DOHH2 (cell line): ENCODE data around the gene FBXW7.
"Not testable (repeated sequence)": the region's sequence is repeated elsewhere in the genome, so short reads cannot be mapped to it uniquely, and the experiment has no call there.

Experiments
- H3F3A ChIP-seq: fragments of 200-600 bp; sonication (generic), shearing (Covaris generic); 2 replicates; pipeline ENCODE4 v1.6.0; 2016; ENCODE audit warnings: antibody characterized with exemption, mild to moderate bottlenecking; ENCODE audit not compliant: control insufficient read depth, insufficient read depth
- H3K27ac ChIP-seq: fragments of 200-600 bp; sonication (generic); 2 replicates; pipeline ENCODE4 v1.5.1; 2014; ENCODE audit warnings: low read depth, mild to moderate bottlenecking, low read length, moderate library complexity
- H3K27me3 ChIP-seq: fragments of 200-600 bp; sonication (generic); 2 replicates; pipeline ENCODE4 v1.6.1; 2014; ENCODE audit warnings: mild to moderate bottlenecking, low read length, mixed read lengths; ENCODE audit not compliant: control insufficient read depth
- H3K36me3 ChIP-seq: fragments of 200-600 bp; sonication (generic); 2 replicates; pipeline ENCODE4 v1.6.1; 2014; ENCODE audit warnings: mild to moderate bottlenecking, low read length, moderate library complexity, mixed read lengths; ENCODE audit not compliant: control insufficient read depth
- H3K4me1 ChIP-seq: fragments of 200-600 bp; sonication (generic); 2 replicates; pipeline ENCODE4 v1.6.1; 2014; ENCODE audit warnings: mild to moderate bottlenecking, low read length, mixed read lengths; ENCODE audit not compliant: control insufficient read depth
- H3K4me2 ChIP-seq: fragments of 200-600 bp; sonication (generic); 2 replicates; pipeline ENCODE4 v1.6.0; 2014; ENCODE audit warnings: mild to moderate bottlenecking, low read length, moderate library complexity
- H3K4me3 ChIP-seq: fragments of 200-600 bp; sonication (generic); 2 replicates; pipeline ENCODE4 v1.5.1; 2014; ENCODE audit warnings: mild to moderate bottlenecking, low read length, mixed read lengths
- H3K79me2 ChIP-seq: fragments of 200-600 bp; sonication (generic); 2 replicates; pipeline ENCODE4 v1.6.1; 2014; ENCODE audit warnings: mild to moderate bottlenecking, low read length, mixed read lengths; ENCODE audit not compliant: control insufficient read depth
- H3K9me2 ChIP-seq: fragments of 200-600 bp; sonication (generic); replicated peaks from 2 replicates; pipeline ENCODE4 v1.6.1; 2014; ENCODE audit warnings: mild to moderate bottlenecking, low read length, mixed read lengths; ENCODE audit not compliant: control insufficient read depth
- H3K9me3 ChIP-seq: fragments of 200-600 bp; sonication (generic); 2 replicates; pipeline ENCODE4 v1.6.1; 2014; ENCODE audit warnings: antibody characterized with exemption, low read length, mixed read lengths; ENCODE audit not compliant: control insufficient read depth, insufficient read depth
- H4K20me1 ChIP-seq: fragments of 200-600 bp; sonication (generic); 2 replicates; pipeline ENCODE4 v1.6.0; 2014; ENCODE audit warnings: low read depth, mild to moderate bottlenecking, antibody characterized with exemption, low read length, moderate library complexity; ENCODE audit not compliant: control insufficient read depth, insufficient read depth
- CTCF ChIP-seq: fragments of 200-600 bp; sonication (generic); IDR thresholded peaks from one replicate; pipeline ENCODE4 v1.5.1; 2014; ENCODE audit warnings: antibody characterized with exemption, mild to moderate bottlenecking, low read depth, low read length; ENCODE audit not compliant: poor library complexity, severe bottlenecking
- EZH2phosphoT487 ChIP-seq: fragments of 200-600 bp; sonication (generic); IDR thresholded peaks from 2 replicates; pipeline ENCODE4 v1.6.1; 2017; ENCODE audit warnings: borderline replicate concordance, mild to moderate bottlenecking, antibody characterized with exemption, low read length, moderate library complexity, mixed read lengths

FBXW7 gene

GRCh38 chr4:152556283-152556682, 20.4 kb upstream of the FBXW7 start:
- H3K36me3 ChIP-seq, result no peaks in the 10 kb centered on the region
- H3K4me3 ChIP-seq, result peak overlapping the region; percentile 67
- H3K4me1 ChIP-seq, result peaks cover 79% of the 10 kb centered on the region
- peak overlapping the region; percentile 4; the same call in 1 of the 2 replicates for H3K27ac ChIP-seq
- no peaks in the 10 kb centered on the region for H3K79me2 ChIP-seq
- no peaks in the 10 kb centered on the region for H3K27me3 ChIP-seq
- no peaks in the 10 kb centered on the region for H3K9me2 ChIP-seq
- peak overlapping the region; percentile 79 for H3K4me2 ChIP-seq
- no peaks in the 10 kb centered on the region for H3K9me3 ChIP-seq
- TF ChIP-seq CTCF, result no peak
- no peak for TF ChIP-seq EZH2phosphoT487
- no peaks in the 10 kb centered on the region for H4K20me1 ChIP-seq
- H3F3A ChIP-seq, result no peaks in the 10 kb centered on the region

- 0 out of 2 replicates have a peak overlapping the region, but pooled peaks have one; percentile 21 for H3K4me2 ChIP-seq
- no peaks in the 10 kb centered on the region for H3K27me3 ChIP-seq
- TF ChIP-seq EZH2phosphoT487 (no peak), CTCF (no peak)
- no peak overlapping the region for H3K4me3 ChIP-seq
- H3F3A ChIP-seq, result no peaks in the 10 kb centered on the region
- H3K4me1 ChIP-seq, result peaks cover 78% of the 10 kb centered on the region
- no peaks in the 10 kb centered on the region for H3K79me2 ChIP-seq
- H3K9me3 ChIP-seq, result no peaks in the 10 kb centered on the region
- H4K20me1 ChIP-seq, result no peaks in the 10 kb centered on the region
- no peaks in the 10 kb centered on the region for H3K36me3 ChIP-seq
- no peaks in the 10 kb centered on the region for H3K9me2 ChIP-seq
- H3K27ac ChIP-seq, result no peak overlapping the region
These were observed 18.9 kb upstream of the FBXW7 start for GRCh38 chr4:152554742-152555141.

- H3K4me3 ChIP-seq, H3K27ac ChIP-seq, H3K79me2 ChIP-seq, H3K36me3 ChIP-seq, H3K27me3 ChIP-seq, H4K20me1 ChIP-seq, H3K4me2 ChIP-seq, H3K9me2 ChIP-seq, H3K9me3 ChIP-seq, H3F3A ChIP-seq: not testable (repeated sequence)
- peaks cover 51% of the 10 kb centered on the region for H3K4me1 ChIP-seq
These were observed 14.8 kb upstream of the FBXW7 start for GRCh38 chr4:152550687-152551086.

GRCh38 chr4:152545088-152545487, 9.2 kb upstream of the FBXW7 start:
- Histone ChIP-seq H3K4me1 (no peaks in the 10 kb centered on the region), H3F3A (no peaks in the 10 kb centered on the region), H3K27ac (no peak overlapping the region), H3K9me2 (no peaks in the 10 kb centered on the region), H3K9me3 (peaks cover 3% of the 10 kb centered on the region; the same call in 1 of the 2 replicates), H3K4me3 (no peak overlapping the region), H3K36me3 (peaks cover 3% of the 10 kb centered on the region), H3K27me3 (no peaks in the 10 kb centered on the region), H3K4me2 (no peak overlapping the region), H4K20me1 (no peaks in the 10 kb centered on the region), H3K79me2 (peaks cover 7% of the 10 kb centered on the region)
- TF ChIP-seq CTCF (no peak), EZH2phosphoT487 (no peak)

- not testable (repeated sequence) for H3K27ac ChIP-seq, H3K36me3 ChIP-seq, H3K27me3 ChIP-seq, H4K20me1 ChIP-seq, H3K9me2 ChIP-seq, H3K4me3 ChIP-seq, H3F3A ChIP-seq, H3K9me3 ChIP-seq, H3K4me2 ChIP-seq, H3K4me1 ChIP-seq
- H3K79me2 ChIP-seq, result peaks cover 12% of the 10 kb centered on the region
These were observed 8.6 kb upstream of the FBXW7 start for GRCh38 chr4:152544533-152544932.
